SK-N-SH (cell line): ENCODE results near the gene RIMS4.

ENCODE experiments used
- CHD2 ChIP-seq: fragments of 150-350 bp; IDR thresholded peaks from 2 replicates; pipeline ENCODE4 v1.6.1; 2018; ENCODE audit warnings: low read length; ENCODE audit not compliant: partially characterized antibody
- CTCF ChIP-seq: fragments of 200-600 bp; sonication (generic); IDR thresholded peaks from 2 replicates; pipeline ENCODE4 v1.6.1; 2017; ENCODE audit warnings: antibody characterized with exemption, mild to moderate bottlenecking, moderate library complexity
- ELF1 ChIP-seq: IDR thresholded peaks from 2 replicates; pipeline ENCODE4 v1.4.0; 2012
- EP300 ChIP-seq, 2 experiments: IDR thresholded peaks; 2 replicates each; pipeline versions ENCODE4 v1.4.0 to v1.6.1; 2012; ENCODE audit warnings: borderline replicate concordance in 1 of 2, low read depth in 1 of 2, low read length in 1 of 2
- FOXM1 ChIP-seq: IDR thresholded peaks from 2 replicates; pipeline ENCODE4 v1.4.0; 2012; ENCODE audit warnings: low read depth, mild to moderate bottlenecking
- MXI1 ChIP-seq: IDR thresholded peaks from 2 replicates; pipeline ENCODE4 v1.6.1; 2012; ENCODE audit warnings: mild to moderate bottlenecking, low read depth, low read length, improper control_type of control experiment
- NFIC ChIP-seq: IDR thresholded peaks from 2 replicates; pipeline ENCODE4 v1.4.0; 2012; ENCODE audit warnings: borderline replicate concordance
- POLR2AphosphoS5 ChIP-seq: IDR thresholded peaks from 2 replicates; pipeline ENCODE4 v1.6.1; 2012; ENCODE audit warnings: low read depth, low read length
- RAD21 ChIP-seq: IDR thresholded peaks from 2 replicates; pipeline ENCODE4 v1.6.1; 2012; ENCODE audit warnings: mild to moderate bottlenecking, low read length
- SMC3 ChIP-seq: IDR thresholded peaks from 2 replicates; pipeline ENCODE4 v1.6.1; 2012; ENCODE audit warnings: low read depth, low read length, improper control_type of control experiment
- TF ChIP-seq, protein P1 (sequence below): IDR thresholded peaks from 2 replicates; pipeline ENCODE4 v1.4.0; 2012; ENCODE audit warnings: low read depth
- TF ChIP-seq, protein P2 (sequence below): IDR thresholded peaks from 2 replicates; pipeline ENCODE4 v1.6.1; 2012; ENCODE audit warnings: mild to moderate bottlenecking, low read depth, low read length, moderate library complexity

GRCh38 chr20:44731657-44732056 is 78.7 kb downstream of the RIMS4 start:
- no peak for TF ChIP-seq POLR2AphosphoS5
- no peak for TF ChIP-seq CTCF
- TF ChIP-seq NFIC, result no peak
- no peak for TF ChIP-seq ELF1
- no peak for TF ChIP-seq CHD2
- TF ChIP-seq, protein P1, sequence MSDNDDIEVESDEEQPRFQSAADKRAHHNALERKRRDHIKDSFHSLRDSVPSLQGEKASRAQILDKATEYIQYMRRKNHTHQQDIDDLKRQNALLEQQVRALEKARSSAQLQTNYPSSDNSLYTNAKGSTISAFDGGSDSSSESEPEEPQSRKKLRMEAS, result no peak
- TF ChIP-seq RAD21, result no peak
- TF ChIP-seq MXI1, result no peak
- TF ChIP-seq SMC3, result no peak
- TF ChIP-seq EP300 (IDR thresholded peaks at IDR 0.05; ENCODE audit: borderline replicate concordance in 1 of 2, low read depth in 1 of 2, low read length in 1 of 2), result no peak
- TF ChIP-seq, protein P2, sequence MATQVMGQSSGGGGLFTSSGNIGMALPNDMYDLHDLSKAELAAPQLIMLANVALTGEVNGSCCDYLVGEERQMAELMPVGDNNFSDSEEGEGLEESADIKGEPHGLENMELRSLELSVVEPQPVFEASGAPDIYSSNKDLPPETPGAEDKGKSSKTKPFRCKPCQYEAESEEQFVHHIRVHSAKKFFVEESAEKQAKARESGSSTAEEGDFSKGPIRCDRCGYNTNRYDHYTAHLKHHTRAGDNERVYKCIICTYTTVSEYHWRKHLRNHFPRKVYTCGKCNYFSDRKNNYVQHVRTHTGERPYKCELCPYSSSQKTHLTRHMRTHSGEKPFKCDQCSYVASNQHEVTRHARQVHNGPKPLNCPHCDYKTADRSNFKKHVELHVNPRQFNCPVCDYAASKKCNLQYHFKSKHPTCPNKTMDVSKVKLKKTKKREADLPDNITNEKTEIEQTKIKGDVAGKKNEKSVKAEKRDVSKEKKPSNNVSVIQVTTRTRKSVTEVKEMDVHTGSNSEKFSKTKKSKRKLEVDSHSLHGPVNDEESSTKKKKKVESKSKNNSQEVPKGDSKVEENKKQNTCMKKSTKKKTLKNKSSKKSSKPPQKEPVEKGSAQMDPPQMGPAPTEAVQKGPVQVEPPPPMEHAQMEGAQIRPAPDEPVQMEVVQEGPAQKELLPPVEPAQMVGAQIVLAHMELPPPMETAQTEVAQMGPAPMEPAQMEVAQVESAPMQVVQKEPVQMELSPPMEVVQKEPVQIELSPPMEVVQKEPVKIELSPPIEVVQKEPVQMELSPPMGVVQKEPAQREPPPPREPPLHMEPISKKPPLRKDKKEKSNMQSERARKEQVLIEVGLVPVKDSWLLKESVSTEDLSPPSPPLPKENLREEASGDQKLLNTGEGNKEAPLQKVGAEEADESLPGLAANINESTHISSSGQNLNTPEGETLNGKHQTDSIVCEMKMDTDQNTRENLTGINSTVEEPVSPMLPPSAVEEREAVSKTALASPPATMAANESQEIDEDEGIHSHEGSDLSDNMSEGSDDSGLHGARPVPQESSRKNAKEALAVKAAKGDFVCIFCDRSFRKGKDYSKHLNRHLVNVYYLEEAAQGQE, result no peak
- TF ChIP-seq FOXM1, result no peak
